T-helper 2 cell treated with Interferon-gamma antibody and Interleukin-4, amounts not matched to agents 100 ng/mL and 5 ng/mL, for 36 hours (primary cell): ENCODE data around the gene ATP5PD. TPM values are rescaled to one million over a fixed set of nuclear protein-coding genes. Genes with fewer than 3 reads are reported as not detected.
"Not testable (repeated sequence)": the region's sequence is repeated elsewhere in the genome, so short reads cannot be mapped to it uniquely, and the experiment has no call there.

Experiments used
- intact Hi-C: fragments of 100-400 bp; cut with micrococcal nuclease; formaldehyde crosslinking; loops from one replicate; pipeline ENCODE4 v1.15.1; 2023
- total RNA-seq: library from RNA; stranded (reverse); gene quantifications from 2 replicates; pipeline ENCODE4 v1.2.3, GENCODE V29; 2022

Gene ATP5PD
- total RNA-seq, 1 donor from 2014 or later: 208 TPM

- intact Hi-C loops: not testable (repeated sequence)
Observed at GRCh38 chr17:75026650-75027049, 20.1 kb downstream of the ATP5PD start.

- intact Hi-C loops: loop anchor here (1.0 kb wide), 1 partner anchor 8 kb away; no protein-coding TSS in a partner anchor
Observed at GRCh38 chr17:75025398-75025734, 21.4 kb downstream of the ATP5PD start.

- intact Hi-C loops: loop anchor here (1.0 kb wide), 1 partner anchor 8 kb away; no protein-coding TSS in a partner anchor
Observed at GRCh38 chr17:75024686-75025397, 21.9 kb downstream of the ATP5PD start.

GRCh38 chr17:75020331-75021110 is 26.2 kb downstream of the ATP5PD start:
- intact Hi-C loops: no loop called here

- intact Hi-C loops: no loop called here
Observed at GRCh38 chr17:75019710-75020109, 27.1 kb downstream of the ATP5PD start.

- intact Hi-C loops: no loop called here
Observed at GRCh38 chr17:75019146-75019545, 27.6 kb downstream of the ATP5PD start.

- intact Hi-C loops: loop anchor here (2.0 to 5.0 kb wide), 2 partner anchors 26 to 41 kb away; partner anchors contain the start of genes CDR2L and HID1
Observed at GRCh38 chr17:75013092-75013559, 33.6 kb downstream of the ATP5PD start.

GRCh38 chr17:75012346-75013091 is 34.2 kb downstream of the ATP5PD start, which contains the start of gene MRPL58:
Gene MRPL58, plus strand, starts transcription at chr17:75012670. Its CDS starts 17 bp downstream, at chr17:75012687.
- intact Hi-C loops: loop anchor here (1.0 to 5.0 kb wide), 3 partner anchors 21 to 40 kb away; partner anchors contain the start of genes CDR2L and HID1

GRCh38 chr17:75012096-75012345 is 34.7 kb downstream of the ATP5PD start:
- intact Hi-C loops: loop anchor here (1.0 to 5.0 kb wide), 3 partner anchors 21 to 40 kb away; partner anchors contain the start of genes CDR2L and HID1

GRCh38 chr17:75011401-75012095 is 35.2 kb downstream of the ATP5PD start:
- intact Hi-C loops: loop anchor here (1.0 to 5.0 kb wide), 3 partner anchors 22 to 39 kb away; partner anchors contain the start of genes CDR2L and HID1

- intact Hi-C loops: loop anchor here (5.0 kb wide), 1 partner anchor 39 kb away; the partner anchor contains the start of gene HID1
Observed at GRCh38 chr17:75010683-75011400, 35.9 kb downstream of the ATP5PD start.

- intact Hi-C loops: no loop called here
Observed at GRCh38 chr17:75009139-75009724, 37.5 kb downstream of the ATP5PD start.

- intact Hi-C loops: no loop called here
Observed at GRCh38 chr17:75008373-75008772, 38.4 kb downstream of the ATP5PD start.

GRCh38 chr17:75006653-75007052 is 40.1 kb downstream of the ATP5PD start:
- intact Hi-C loops: no loop called here

- intact Hi-C loops: not testable (repeated sequence)
Observed at GRCh38 chr17:75006084-75006483, 40.7 kb downstream of the ATP5PD start.

- intact Hi-C loops: no loop called here
Observed at GRCh38 chr17:75005291-75005690, 41.5 kb downstream of the ATP5PD start.

- intact Hi-C loops: no loop called here
Observed at GRCh38 chr17:75004371-75004770, 42.4 kb downstream of the ATP5PD start.

GRCh38 chr17:75003957-75004355 is 42.8 kb downstream of the ATP5PD start:
- intact Hi-C loops: no loop called here

- intact Hi-C loops: no loop called here
Observed at GRCh38 chr17:75003070-75003956, 43.5 kb downstream of the ATP5PD start.
